HEK293T (cell line): ENCODE measurements around the gene CXCL16.

ENCODE experiments used
- BHLHE40 ChIP-seq: fragments of 450-650 bp; IDR thresholded peaks from 2 replicates; pipeline ENCODE4 v1.6.1; 2016; ENCODE audit warnings: mild to moderate bottlenecking, moderate library complexity, borderline replicate concordance
- FOXA1 ChIP-seq: fragments of 450-650 bp; IDR thresholded peaks from 2 replicates; pipeline ENCODE4 v1.6.1; 2016; ENCODE audit warnings: mild to moderate bottlenecking
- FOXK2 ChIP-seq: fragments of 450-650 bp; IDR thresholded peaks from 2 replicates; pipeline ENCODE4 v1.6.1; 2016; ENCODE audit warnings: mild to moderate bottlenecking
- FOXM1 ChIP-seq: fragments of 450-650 bp; IDR thresholded peaks from 2 replicates; pipeline ENCODE4 v1.6.1; 2017; ENCODE audit warnings: mild to moderate bottlenecking, borderline replicate concordance
- L3MBTL2 ChIP-seq: fragments of 450-650 bp; conservative IDR thresholded peaks from 2 replicates; pipeline ENCODE4 v1.6.1; 2016; ENCODE audit warnings: mild to moderate bottlenecking
- PKNOX1 ChIP-seq: fragments of 450-650 bp; IDR thresholded peaks from 2 replicates; pipeline ENCODE4 v1.6.1; 2016

DNA sequence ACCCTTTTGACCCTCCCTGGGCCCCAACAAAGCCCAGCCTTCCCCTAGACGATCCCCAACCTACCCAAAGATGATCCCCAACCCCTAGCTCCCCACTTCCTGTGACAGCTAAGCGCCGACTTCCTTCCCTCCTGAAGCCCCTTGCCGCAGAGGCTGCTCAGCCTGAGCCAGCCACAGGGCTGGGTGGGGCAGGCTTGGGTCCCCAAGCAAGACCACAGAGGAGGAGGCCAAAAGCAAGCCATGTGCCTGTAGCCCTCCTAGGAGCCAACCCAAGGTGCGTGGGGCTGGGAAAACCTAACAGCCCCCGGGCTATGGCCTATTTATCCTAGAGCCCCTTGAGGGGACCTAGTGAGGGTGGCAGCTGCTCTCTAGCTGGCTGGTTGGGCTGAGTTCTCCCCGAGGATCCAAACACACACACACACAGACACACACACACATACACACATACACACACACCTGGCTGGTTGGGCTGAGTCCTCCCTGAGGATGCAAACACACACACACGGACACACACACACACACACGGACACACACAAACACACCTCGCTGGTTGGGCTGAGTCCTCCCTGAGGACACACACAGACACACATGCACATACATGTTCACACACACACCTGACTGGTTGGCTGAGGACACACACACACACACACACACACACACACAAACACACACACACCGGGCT, 24.5 kb downstream of the CXCL16 start:
- TF ChIP-seq BHLHE40 (no peak), PKNOX1 (no peak), FOXA1 (no peak), L3MBTL2 (no peak), FOXM1 (no peak), FOXK2 (no peak)
